D341Med (cell line): ENCODE results near the gene ANXA4.
A peak's percentile ranks its signal among the peaks of the same experiment; 100 is the strongest.
"Not testable (repeated sequence)": the region's sequence is repeated elsewhere in the genome, so short reads cannot be mapped to it uniquely, and the experiment has no call there.

ENCODE experiments used
- DNase-seq: peaks from one replicate; pipeline ENCODE4 v3.0.0; 2012; ENCODE audit warnings: low spot score

ANXA4 gene

GRCh38 chr2:69807821-69808540 is 66.0 kb downstream of the ANXA4 start:
- DNase-seq = no peak

DNA sequence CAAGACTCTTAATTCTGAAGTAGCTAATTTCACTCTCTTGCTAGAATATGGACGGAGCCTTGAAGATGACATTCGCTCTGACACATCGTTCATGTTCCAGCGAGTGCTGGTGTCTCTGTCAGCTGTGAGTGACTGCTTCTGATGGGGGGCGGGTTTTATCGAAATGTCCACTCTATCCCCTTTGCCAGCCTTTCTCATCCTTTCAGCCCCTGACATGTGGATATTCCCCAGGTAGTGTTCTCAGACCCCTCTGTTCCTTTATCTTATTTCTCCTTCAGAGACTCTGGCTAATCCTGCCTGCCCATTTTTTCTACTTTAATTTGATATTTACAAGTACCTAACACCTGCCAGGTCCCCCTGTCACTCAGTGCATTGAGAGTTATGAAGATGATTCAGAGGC is 68.6 kb downstream of the ANXA4 start:
- no peak for DNase-seq

- no peak for DNase-seq
These were observed 69.1 kb downstream of the ANXA4 start for GRCh38 chr2:69811018-69811417.

- DNase-seq = no peak
These were observed 69.7 kb downstream of the ANXA4 start for GRCh38 chr2:69811591-69811990.

GRCh38 chr2:69815717-69816116 is 73.8 kb downstream of the ANXA4 start:
- DNase-seq = no peak

GRCh38 chr2:69816923-69817542 is 75.1 kb downstream of the ANXA4 start:
- DNase-seq = peak; percentile 47

DNA sequence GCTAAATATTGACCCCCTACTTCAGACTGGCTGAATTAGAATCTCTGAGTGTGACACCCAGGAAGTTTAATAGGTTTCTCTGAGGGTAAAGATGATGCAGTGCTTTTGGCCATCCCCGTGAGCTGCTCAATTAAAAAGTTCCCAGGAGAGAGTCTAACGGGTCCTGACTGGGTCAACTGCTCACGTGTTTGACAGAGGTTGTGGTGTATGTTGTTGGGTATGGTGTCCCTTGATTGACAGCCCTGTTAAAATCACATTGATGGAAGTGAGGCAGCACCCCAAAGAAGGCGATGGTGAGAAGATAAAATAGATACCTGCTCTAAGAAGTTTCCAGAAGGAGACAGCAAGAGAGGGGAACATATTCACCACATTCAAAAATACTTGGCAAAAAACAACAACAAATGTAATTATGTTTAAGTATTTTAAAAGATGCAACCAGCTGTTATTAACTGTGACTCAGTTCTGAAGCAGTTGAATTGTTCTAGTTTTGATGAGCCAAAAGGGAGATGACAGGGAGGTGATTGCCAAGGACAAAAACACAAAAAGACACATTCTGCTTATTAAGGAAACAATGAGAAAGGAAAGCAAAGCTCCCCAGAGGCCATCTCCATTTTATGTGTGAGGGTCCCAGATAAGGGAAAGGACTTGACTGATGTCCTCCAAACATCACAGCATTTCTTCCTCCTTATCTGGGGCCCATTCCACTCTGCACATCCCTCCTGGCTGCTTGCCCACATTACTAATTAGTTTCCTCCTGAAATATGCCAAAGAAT is 76.0 kb downstream of the ANXA4 start:
- DNase-seq = no peak

GRCh38 chr2:69827796-69828540 is 86.0 kb downstream of the ANXA4 start:
- DNase-seq = no peak

GRCh38 chr2:69828938-69829255 is 87.0 kb downstream of the ANXA4 start:
- no peak for DNase-seq

DNA sequence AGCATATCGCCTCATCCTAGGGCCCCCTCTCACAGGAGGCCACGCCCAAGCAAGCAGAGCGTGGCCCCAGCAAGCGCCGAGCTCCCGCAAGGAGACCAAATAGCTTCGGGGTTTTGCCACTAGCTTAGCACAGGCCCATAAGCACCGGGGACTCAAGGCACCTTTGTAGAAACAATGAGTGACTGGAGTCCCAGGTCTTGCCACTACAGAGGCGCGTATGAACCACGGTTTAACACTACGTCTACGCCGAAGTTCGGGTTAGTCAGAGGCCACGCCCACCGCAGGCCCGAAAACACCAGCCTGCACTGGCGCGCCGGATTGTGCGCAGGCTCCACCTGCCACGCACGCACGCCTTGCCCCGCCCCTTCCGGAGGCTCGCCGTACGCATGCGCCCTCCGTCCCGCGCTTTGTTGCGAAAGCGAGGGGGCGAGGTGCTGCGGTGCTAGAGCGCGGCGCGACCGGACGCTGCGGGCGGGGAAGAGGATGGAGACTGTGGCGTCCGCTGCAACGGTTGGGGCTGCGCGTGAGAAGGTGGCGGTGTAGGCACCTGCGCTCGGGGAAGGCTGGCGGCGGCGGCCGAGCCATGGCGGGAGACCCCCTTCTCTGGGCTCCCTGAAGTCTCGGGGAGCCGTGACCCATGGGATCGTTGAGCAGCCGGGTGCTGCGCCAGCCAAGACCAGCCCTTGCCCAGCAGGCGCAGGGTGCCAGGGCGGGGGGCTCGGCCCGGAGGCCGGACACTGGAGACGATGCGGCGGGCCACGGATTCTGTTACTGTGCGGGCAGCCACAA is 87.5 kb downstream of the ANXA4 start, which contains the start of gene GMCL1:
Gene GMCL1 (plus strand): TSS at position 405 of the 789 bp plus-strand sequence. CDS start 233 bp downstream, at position 638.
- DNase-seq = peak; percentile 96

GRCh38 chr2:69830045-69830905 is 88.3 kb downstream of the ANXA4 start:
- DNase-seq = peak; percentile 52

GRCh38 chr2:69830906-69831241 is 88.9 kb downstream of the ANXA4 start:
- not testable (repeated sequence) for DNase-seq

GRCh38 chr2:69831354-69831905 is 89.5 kb downstream of the ANXA4 start:
- no peak for DNase-seq

GRCh38 chr2:69833752-69834151 is 91.8 kb downstream of the ANXA4 start:
- no peak for DNase-seq

GRCh38 chr2:69835666-69836065 is 93.7 kb downstream of the ANXA4 start:
- no peak for DNase-seq

GRCh38 chr2:69836316-69836715 is 94.4 kb downstream of the ANXA4 start:
- no peak for DNase-seq

DNA sequence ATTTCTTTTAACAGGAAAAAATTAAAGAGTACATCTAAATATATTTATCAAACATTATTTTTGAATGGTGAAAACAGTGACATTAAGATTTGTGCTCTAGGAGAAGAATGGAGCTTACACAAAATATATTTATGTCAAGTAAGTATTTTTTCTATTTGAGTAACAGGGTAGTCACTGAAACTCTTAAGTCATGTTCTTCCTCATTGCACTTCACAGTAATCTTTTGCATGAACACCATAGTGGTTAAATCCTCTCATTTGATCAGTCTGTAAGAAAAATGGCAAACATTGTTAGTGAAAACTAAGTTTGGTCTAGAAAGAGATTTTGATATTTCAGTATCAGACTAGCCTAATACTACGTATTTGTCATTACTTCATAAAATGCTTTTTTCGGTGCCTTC is 95.6 kb downstream of the ANXA4 start:
- DNase-seq = no peak

GRCh38 chr2:69843993-69844392 is 102.1 kb downstream of the ANXA4 start:
- no peak for DNase-seq

GRCh38 chr2:69844560-69844959 is 102.6 kb downstream of the ANXA4 start:
- no peak for DNase-seq
